HUES48 (cell line): ENCODE results near the gene ZNF219.

ENCODE experiments used
- H3K27ac ChIP-seq: one replicate; pipeline ENCODE4 v1.7.0; 2013; ENCODE audit warnings: low read depth, low read length, inconsistent platforms
- H3K27me3 ChIP-seq: 2 replicates; pipeline ENCODE4 v1.6.1; 2013; ENCODE audit warnings: mild to moderate bottlenecking, low read length; ENCODE audit not compliant: control insufficient read depth, insufficient read depth
- H3K36me3 ChIP-seq: 2 replicates; pipeline ENCODE4 v1.6.1; 2013; ENCODE audit warnings: low read length; ENCODE audit not compliant: control insufficient read depth, insufficient read depth
- H3K4me1 ChIP-seq: 2 replicates; pipeline ENCODE4 v1.6.1; 2013; ENCODE audit warnings: mild to moderate bottlenecking, low read length; ENCODE audit not compliant: control insufficient read depth, insufficient read depth
- H3K4me3 ChIP-seq: 2 replicates; pipeline ENCODE4 v1.5.1; 2013; ENCODE audit warnings: mild to moderate bottlenecking, low read depth, low read length
- H3K9ac ChIP-seq: 2 replicates; pipeline ENCODE4 v1.6.1; 2013; ENCODE audit warnings: mild to moderate bottlenecking, low read depth, low read length, moderate library complexity
- H3K9me3 ChIP-seq: 2 replicates; pipeline ENCODE4 v1.6.1; 2013; ENCODE audit warnings: low read length; ENCODE audit not compliant: control insufficient read depth, insufficient read depth

Gene ZNF219

DNA sequence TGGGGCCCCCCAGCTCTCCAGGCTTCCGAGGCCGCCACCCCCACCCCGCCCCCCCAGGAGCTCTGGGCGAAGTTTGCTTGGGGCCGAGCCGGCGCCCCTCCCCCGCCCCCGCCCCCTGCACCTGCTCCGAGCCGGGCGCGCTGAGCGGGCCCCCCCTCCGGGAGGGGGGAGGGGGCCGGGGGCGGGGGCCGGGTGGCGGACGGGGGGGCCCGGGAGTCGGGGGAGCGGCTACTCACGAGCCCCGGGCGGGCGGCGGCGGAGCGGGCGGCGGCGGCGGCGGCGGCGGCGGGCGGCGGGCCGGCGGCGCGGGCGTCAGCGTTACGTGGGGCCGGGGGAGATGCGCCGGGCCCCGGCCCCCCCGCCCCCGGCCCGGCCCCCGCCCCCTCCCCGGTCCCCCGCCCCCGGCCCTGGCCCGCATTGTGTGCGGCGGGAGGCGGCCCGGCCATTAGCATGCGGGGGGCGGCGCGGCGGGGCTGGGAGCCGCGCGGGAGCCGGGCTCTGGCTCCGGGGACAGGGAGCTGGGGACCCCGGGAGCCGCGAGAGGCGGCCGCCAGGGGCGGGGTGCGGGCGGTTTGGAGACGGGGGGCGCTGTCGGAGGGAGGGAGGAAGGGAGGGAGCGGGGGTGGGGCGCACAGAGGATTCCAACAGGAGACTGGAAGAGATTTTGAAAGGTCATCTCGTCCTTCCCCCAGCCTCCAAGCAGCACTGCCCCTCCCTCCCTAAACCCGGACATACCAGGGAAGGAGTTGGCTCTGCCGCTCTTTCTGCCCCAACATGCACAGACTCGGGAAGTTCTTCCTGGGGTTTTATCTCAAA lies at the start of gene ZNF219:
Gene ZNF219 (minus strand): TSS at position 580 of the 816 bp plus-strand sequence. CDS start 5,064 bp downstream, outside the sequence.
- Histone ChIP-seq H3K36me3 (peaks cover 3% of the 10 kb centered on the region; the same call in 1 of the 2 replicates), H3K9me3 (no peaks in the 10 kb centered on the region), H3K27ac (peak within 1 kb of the TSS; percentile 96), H3K9ac (peak within 1 kb of the TSS; percentile 72), H3K4me1 (peaks cover 62% of the 10 kb centered on the region), H3K4me3 (peak within 1 kb of the TSS; percentile 84), H3K27me3 (no peaks in the 10 kb centered on the region)

- H3K4me1 ChIP-seq: no peaks in the 10 kb centered on the region
- peaks cover 8% of the 10 kb centered on the region for H3K9me3 ChIP-seq
- H3K9ac ChIP-seq: no peak overlapping the region
- H3K4me3 ChIP-seq: no peak overlapping the region
- H3K27ac ChIP-seq: no peak overlapping the region
- no peaks in the 10 kb centered on the region for H3K27me3 ChIP-seq
- H3K36me3 ChIP-seq: no peaks in the 10 kb centered on the region
These were observed 47.0 kb upstream of the ZNF219 start for GRCh38 chr14:21145437-21145836.

GRCh38 chr14:21142357-21142756 lies 43.9 kb upstream of the ZNF219 start:
- H3K4me3 ChIP-seq: no peak overlapping the region
- H3K36me3 ChIP-seq: no peaks in the 10 kb centered on the region
- no peaks in the 10 kb centered on the region for H3K27me3 ChIP-seq
- no peaks in the 10 kb centered on the region for H3K4me1 ChIP-seq
- H3K9ac ChIP-seq: no peak overlapping the region
- peaks cover 8% of the 10 kb centered on the region for H3K9me3 ChIP-seq
- no peak overlapping the region for H3K27ac ChIP-seq

- peaks cover 10% of the 10 kb centered on the region for H3K4me1 ChIP-seq
- no peak overlapping the region for H3K9ac ChIP-seq
- H3K4me3 ChIP-seq: no peak overlapping the region
- no peaks in the 10 kb centered on the region for H3K27me3 ChIP-seq
- no peak overlapping the region for H3K27ac ChIP-seq
- no peaks in the 10 kb centered on the region for H3K36me3 ChIP-seq
- H3K9me3 ChIP-seq: no peaks in the 10 kb centered on the region
These were observed 37.6 kb upstream of the ZNF219 start for GRCh38 chr14:21136024-21136423.

GRCh38 chr14:21133901-21134300 lies 35.4 kb upstream of the ZNF219 start:
- Histone ChIP-seq H3K9ac (no peak overlapping the region; the same call in 1 of the 2 replicates), H3K36me3 (no peaks in the 10 kb centered on the region), H3K27me3 (no peaks in the 10 kb centered on the region), H3K4me3 (no peak overlapping the region; the same call in 1 of the 2 replicates), H3K27ac (no peak overlapping the region), H3K4me1 (peaks cover 10% of the 10 kb centered on the region), H3K9me3 (no peaks in the 10 kb centered on the region)

DNA sequence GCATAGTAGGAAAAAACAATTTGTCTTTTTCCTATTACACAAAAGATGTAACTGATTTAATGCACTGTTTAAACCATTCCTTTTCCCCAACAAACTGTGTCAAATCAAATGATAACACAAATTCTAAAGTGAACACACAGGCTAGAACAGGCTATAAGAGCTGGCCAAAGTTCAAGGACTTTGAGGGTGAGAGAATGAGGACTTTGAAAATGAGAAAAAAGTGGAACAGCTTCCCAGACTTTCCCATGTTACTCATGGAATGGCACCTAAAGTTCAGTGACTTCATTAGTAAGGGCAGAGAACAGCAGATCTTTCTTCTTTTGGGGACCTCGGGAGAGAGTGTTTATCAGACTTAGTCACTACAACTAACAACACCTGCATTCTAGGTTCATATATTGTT lies 25.0 kb upstream of the ZNF219 start:
- no peaks in the 10 kb centered on the region for H3K4me1 ChIP-seq
- no peaks in the 10 kb centered on the region for H3K27me3 ChIP-seq
- H3K27ac ChIP-seq: no peak overlapping the region
- no peak overlapping the region for H3K9ac ChIP-seq
- no peaks in the 10 kb centered on the region for H3K36me3 ChIP-seq
- no peak overlapping the region for H3K4me3 ChIP-seq
- no peaks in the 10 kb centered on the region for H3K9me3 ChIP-seq

- Histone ChIP-seq H3K4me3 (no peak overlapping the region), H3K4me1 (no peaks in the 10 kb centered on the region), H3K27me3 (no peaks in the 10 kb centered on the region), H3K9ac (no peak overlapping the region), H3K36me3 (no peaks in the 10 kb centered on the region), H3K27ac (no peak overlapping the region), H3K9me3 (no peaks in the 10 kb centered on the region)
These were observed 22.7 kb upstream of the ZNF219 start for GRCh38 chr14:21121122-21121521.

DNA sequence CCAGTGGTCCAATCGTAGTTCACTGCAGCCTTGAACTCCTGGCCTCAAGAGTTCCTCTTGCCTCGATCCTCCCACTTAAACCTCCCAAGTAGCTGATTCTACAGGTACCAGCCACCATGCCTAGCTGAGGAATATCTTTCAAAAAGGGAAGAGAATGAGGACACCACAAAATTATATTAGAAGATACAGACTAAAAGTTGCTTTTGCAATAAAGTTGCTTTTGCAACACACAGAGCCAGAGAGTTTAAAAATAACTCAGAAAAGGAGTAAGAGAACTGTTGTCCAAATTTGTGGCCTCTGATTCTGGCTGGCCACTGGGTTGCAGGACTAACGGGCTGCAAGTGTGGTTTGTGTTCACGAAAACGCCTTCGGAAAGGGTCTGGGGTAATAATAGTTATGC lies 22.2 kb upstream of the ZNF219 start:
- H3K4me1 ChIP-seq: no peaks in the 10 kb centered on the region
- H3K9me3 ChIP-seq: no peaks in the 10 kb centered on the region
- H3K36me3 ChIP-seq: no peaks in the 10 kb centered on the region
- H3K27me3 ChIP-seq: no peaks in the 10 kb centered on the region
- H3K4me3 ChIP-seq: no peak overlapping the region
- H3K9ac ChIP-seq: no peak overlapping the region
- no peak overlapping the region for H3K27ac ChIP-seq

DNA sequence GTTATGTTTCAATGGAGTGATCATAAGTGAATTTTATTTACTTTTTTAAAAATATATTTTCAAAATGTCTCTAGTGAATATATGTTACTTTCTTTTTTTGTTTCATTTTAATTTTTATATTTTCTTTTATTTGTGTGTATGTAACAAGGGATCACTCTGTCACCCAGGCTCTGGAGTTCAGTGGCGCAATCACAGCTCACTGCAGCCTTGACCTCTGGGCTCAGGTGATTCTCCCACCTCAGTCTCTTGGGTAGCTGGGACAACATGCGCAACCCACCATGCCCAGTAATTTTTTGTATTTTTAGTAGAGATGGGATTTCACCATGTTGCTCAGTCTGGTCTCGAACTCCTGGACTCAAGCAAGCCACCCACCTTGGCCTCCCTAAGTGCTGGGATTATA lies 20.5 kb upstream of the ZNF219 start:
- Histone ChIP-seq H3K4me1 (no peaks in the 10 kb centered on the region), H3K9ac (no peak overlapping the region), H3K27me3 (no peaks in the 10 kb centered on the region), H3K36me3 (no peaks in the 10 kb centered on the region), H3K9me3 (no peaks in the 10 kb centered on the region), H3K27ac (no peak overlapping the region), H3K4me3 (no peak overlapping the region)

DNA sequence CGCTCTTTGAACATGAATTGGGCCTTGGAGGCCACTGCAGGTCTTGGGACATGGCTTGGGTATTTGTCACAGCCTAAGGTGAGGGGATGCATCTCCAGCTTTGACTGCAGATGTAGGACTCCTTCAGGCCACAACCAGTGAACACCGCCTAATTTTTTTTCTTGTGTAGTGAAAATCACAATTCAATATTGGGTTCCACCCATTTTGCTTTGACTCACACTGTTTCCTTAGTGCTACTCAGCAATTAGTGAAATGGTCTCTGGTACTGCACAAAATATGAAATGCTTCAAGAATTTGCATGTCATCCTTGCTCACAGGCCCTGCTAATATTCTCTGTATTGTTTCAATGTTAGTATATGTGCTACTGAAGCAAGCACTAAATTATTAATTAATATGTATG lies 14.9 kb upstream of the ZNF219 start:
- Histone ChIP-seq H3K9ac (no peak overlapping the region), H3K4me3 (no peak overlapping the region), H3K9me3 (no peaks in the 10 kb centered on the region), H3K27me3 (no peaks in the 10 kb centered on the region), H3K36me3 (no peaks in the 10 kb centered on the region), H3K27ac (no peak overlapping the region), H3K4me1 (no peaks in the 10 kb centered on the region)

DNA sequence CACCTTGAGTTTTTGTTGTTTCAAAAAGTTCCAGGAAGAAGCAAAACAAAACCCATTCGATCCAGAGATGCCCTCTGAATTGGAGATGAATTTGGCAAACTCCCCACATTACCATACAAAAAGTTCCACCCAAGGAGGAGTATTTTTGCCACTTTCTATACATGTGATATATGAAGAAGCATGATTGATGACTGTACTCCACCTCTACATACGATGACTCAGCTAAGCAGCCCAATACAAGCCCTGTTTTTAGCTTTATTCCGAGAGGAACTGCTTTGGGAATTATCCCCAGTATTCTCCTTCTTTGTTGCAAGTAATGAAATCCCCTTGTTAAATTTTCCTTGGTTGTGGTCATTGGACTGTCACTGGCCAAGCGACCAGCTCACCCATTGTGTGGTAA lies 13.8 kb upstream of the ZNF219 start:
- H3K4me3 ChIP-seq: no peak overlapping the region
- H3K27ac ChIP-seq: no peak overlapping the region
- no peak overlapping the region for H3K9ac ChIP-seq
- no peaks in the 10 kb centered on the region for H3K36me3 ChIP-seq
- H3K9me3 ChIP-seq: no peaks in the 10 kb centered on the region
- peaks cover 3% of the 10 kb centered on the region for H3K4me1 ChIP-seq
- no peaks in the 10 kb centered on the region for H3K27me3 ChIP-seq
